GM12878 (cell line): ENCODE measurements around the gene MTRF1L.

Experiments
- BRCA1 ChIP-seq: IDR thresholded peaks from 2 replicates; pipeline ENCODE4 v1.6.1; 2011; ENCODE audit warnings: low read depth, low read length, improper control_type of control experiment
- CTCF ChIP-seq, 3 experiments: IDR thresholded peaks in 2 of 3; conservative IDR thresholded peaks in 1 of 3; 2 replicates each; pipeline ENCODE4 v1.5.1; 2011; ENCODE audit warnings: low read depth in 3 of 3, low read length in 3 of 3, mild to moderate bottlenecking in 3 of 3, control low read depth in 2 of 3, moderate library complexity in 2 of 3, inconsistent platforms in 1 of 3, mixed read lengths in 1 of 3; ENCODE audit not compliant: control insufficient read depth in 2 of 3, insufficient read depth in 1 of 3; ENCODE audit errors: extremely low read depth in 1 of 3
- CUX1 ChIP-seq: IDR thresholded peaks from 2 replicates; pipeline ENCODE4 v1.6.1; 2012; ENCODE audit warnings: improper control_type of control experiment, low read depth, low read length; ENCODE audit not compliant: insufficient replicate concordance
- FOS ChIP-seq: IDR thresholded peaks from 3 replicates; pipeline ENCODE4 v1.6.1; 2011; ENCODE audit warnings: borderline replicate concordance; ENCODE audit not compliant: insufficient read length; ENCODE audit errors: extremely low read depth
- GABPA ChIP-seq: IDR thresholded peaks from 2 replicates; pipeline ENCODE4 v1.6.1; 2014; ENCODE audit warnings: antibody characterized with exemption, low read depth, mild to moderate bottlenecking, inconsistent platforms
- NR2C1 ChIP-seq: fragments of 450-650 bp; IDR thresholded peaks from 2 replicates; pipeline ENCODE4 v1.6.1; 2017; ENCODE audit warnings: antibody characterized with exemption, mild to moderate bottlenecking, moderate library complexity
- POLR2A ChIP-seq: IDR thresholded peaks from 2 replicates; pipeline ENCODE4 v1.6.1; 2011; ENCODE audit warnings: low read depth, mild to moderate bottlenecking, low read length
- SIN3A ChIP-seq: IDR thresholded peaks from 2 replicates; pipeline ENCODE4 v1.6.1; 2012; ENCODE audit warnings: low read depth, low read length, improper control_type of control experiment
- SKIL ChIP-seq: fragments of 450-650 bp; IDR thresholded peaks from 2 replicates; pipeline ENCODE4 v1.6.1; 2017; ENCODE audit warnings: mild to moderate bottlenecking, low read depth, inconsistent platforms; ENCODE audit not compliant: poor library complexity, severe bottlenecking
- ZNF274 ChIP-seq: IDR thresholded peaks from one replicate; pipeline ENCODE4 v1.8.0; 2011; ENCODE audit not compliant: insufficient read length, insufficient read depth
- TF ChIP-seq, protein P1 (sequence below): fragments of 450-650 bp; IDR thresholded peaks from 2 replicates; pipeline ENCODE4 v1.6.1; 2014; ENCODE audit warnings: mild to moderate bottlenecking

GRCh38 chr6:153047386-153047785 is 44.9 kb upstream of the MTRF1L start:
- TF ChIP-seq ZNF274 (no peak), POLR2A (no peak), FOS (no peak), CTCF (IDR thresholded peaks at IDR 0.05 in 2 of 3, conservative IDR thresholded peaks at IDR 0.05 in 1 of 3; ENCODE audit: control insufficient read depth in 2 of 3, extremely low read depth in 1 of 3, insufficient read depth in 1 of 3, low read depth in 3 of 3, low read length in 3 of 3) (no peak), GABPA (no peak), CUX1 (no peak), NR2C1 (no peak), BRCA1 (no peak), SIN3A (no peak), SKIL (no peak)
- TF ChIP-seq, protein P1, sequence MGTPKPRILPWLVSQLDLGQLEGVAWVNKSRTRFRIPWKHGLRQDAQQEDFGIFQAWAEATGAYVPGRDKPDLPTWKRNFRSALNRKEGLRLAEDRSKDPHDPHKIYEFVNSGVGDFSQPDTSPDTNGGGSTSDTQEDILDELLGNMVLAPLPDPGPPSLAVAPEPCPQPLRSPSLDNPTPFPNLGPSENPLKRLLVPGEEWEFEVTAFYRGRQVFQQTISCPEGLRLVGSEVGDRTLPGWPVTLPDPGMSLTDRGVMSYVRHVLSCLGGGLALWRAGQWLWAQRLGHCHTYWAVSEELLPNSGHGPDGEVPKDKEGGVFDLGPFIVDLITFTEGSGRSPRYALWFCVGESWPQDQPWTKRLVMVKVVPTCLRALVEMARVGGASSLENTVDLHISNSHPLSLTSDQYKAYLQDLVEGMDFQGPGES = no peak
